GM06990 (cell line): ENCODE measurements around the gene DERL2.

Experiments
- DNase-seq: peaks from one replicate; pipeline ENCODE4 v3.0.0-alpha.2; 2011; ENCODE audit not compliant: insufficient read length; ENCODE audit errors: extremely low read depth
- H3K27me3 ChIP-seq: replicated peaks from 2 replicates; pipeline ENCODE4 v1.6.0; 2011; ENCODE audit warnings: low read length; ENCODE audit not compliant: control insufficient read depth, insufficient read depth
- H3K36me3 ChIP-seq: 2 replicates; pipeline ENCODE4 v1.5.1; 2011; ENCODE audit warnings: low read length; ENCODE audit not compliant: control insufficient read depth, insufficient read depth
- H3K4me3 ChIP-seq: replicated peaks from 2 replicates; pipeline ENCODE4 v1.5.1; 2011; ENCODE audit warnings: low read depth, mild to moderate bottlenecking, control low read depth, low read length
- CTCF ChIP-seq: IDR thresholded peaks from 2 replicates; pipeline ENCODE4 v1.5.1; 2011; ENCODE audit warnings: low read length, control low read depth, mild to moderate bottlenecking, inconsistent platforms; ENCODE audit not compliant: insufficient read depth, poor library complexity, severe bottlenecking

Gene DERL2

GRCh38 chr17:5472511-5472910 is 13.5 kb downstream of the DERL2 start:
- Histone ChIP-seq H3K4me3 (no peak overlapping the region), H3K27me3 (no peaks in the 10 kb centered on the region), H3K36me3 (peaks cover 5% of the 10 kb centered on the region)
- TF ChIP-seq CTCF: no peak
- DNase-seq: no peak

GRCh38 chr17:5468075-5468473 is 17.9 kb downstream of the DERL2 start:
- peaks cover 6% of the 10 kb centered on the region for H3K36me3 ChIP-seq
- no peak for DNase-seq
- no peak for TF ChIP-seq CTCF
- H3K4me3 ChIP-seq: peak overlapping the region; percentile 98
- no peaks in the 10 kb centered on the region for H3K27me3 ChIP-seq

GRCh38 chr17:5467416-5467815 is 18.6 kb downstream of the DERL2 start:
- H3K27me3 ChIP-seq: no peaks in the 10 kb centered on the region
- DNase-seq: no peak

GRCh38 chr17:5466295-5466694 is 19.7 kb downstream of the DERL2 start:
- Histone ChIP-seq H3K36me3 (peaks cover 3% of the 10 kb centered on the region), H3K4me3 (no peak overlapping the region), H3K27me3 (no peaks in the 10 kb centered on the region)
- no peak for DNase-seq
- TF ChIP-seq CTCF: no peak

More at GRCh38 chr17:5467416-5467815, 18.6 kb downstream of the DERL2 start:
- peak overlapping the region; percentile 98 for H3K4me3 ChIP-seq
- peaks cover 5% of the 10 kb centered on the region for H3K36me3 ChIP-seq
- no peak for TF ChIP-seq CTCF

- Histone ChIP-seq H3K36me3 (peaks cover 3% of the 10 kb centered on the region), H3K4me3 (no peak overlapping the region), H3K27me3 (no peaks in the 10 kb centered on the region)
- TF ChIP-seq CTCF: no peak
- DNase-seq: no peak
Measured at GRCh38 chr17:5464717-5465507, 21.1 kb downstream of the DERL2 start.

- Histone ChIP-seq H3K36me3 (peaks cover 13% of the 10 kb centered on the region), H3K27me3 (no peaks in the 10 kb centered on the region), H3K4me3 (no peak overlapping the region)
- no peak for TF ChIP-seq CTCF
- no peak for DNase-seq
Measured at GRCh38 chr17:5446786-5447185, 39.2 kb downstream of the DERL2 start.
